G401 (cell line): ENCODE measurements around the gene ZNF526. TPM values are rescaled to one million over a fixed set of nuclear protein-coding genes. Genes with fewer than 3 reads are reported as not detected.
A peak's percentile ranks its signal among the peaks of the same experiment; 100 is the strongest.

ENCODE experiments used
- DNase-seq: peaks from one replicate; pipeline ENCODE4 v3.0.0-alpha.2; 2015; ENCODE audit warnings: low spot score
- in situ Hi-C: cut with HindIII; loops from 2 replicates; pipeline ENCODE4 v1.10.0; 2016; ENCODE audit warnings: low sequenced_read_pairs, mixed read lengths
- total RNA-seq: library from RNA; depleted of rRNA; stranded (reverse); fragments of >200 nt; shearing (Covaris generic); gene quantifications from 2 replicates; pipeline ENCODE4 v1.2.3, GENCODE V29; 2014; rRNA removed

The ZNF526 gene, protein sequence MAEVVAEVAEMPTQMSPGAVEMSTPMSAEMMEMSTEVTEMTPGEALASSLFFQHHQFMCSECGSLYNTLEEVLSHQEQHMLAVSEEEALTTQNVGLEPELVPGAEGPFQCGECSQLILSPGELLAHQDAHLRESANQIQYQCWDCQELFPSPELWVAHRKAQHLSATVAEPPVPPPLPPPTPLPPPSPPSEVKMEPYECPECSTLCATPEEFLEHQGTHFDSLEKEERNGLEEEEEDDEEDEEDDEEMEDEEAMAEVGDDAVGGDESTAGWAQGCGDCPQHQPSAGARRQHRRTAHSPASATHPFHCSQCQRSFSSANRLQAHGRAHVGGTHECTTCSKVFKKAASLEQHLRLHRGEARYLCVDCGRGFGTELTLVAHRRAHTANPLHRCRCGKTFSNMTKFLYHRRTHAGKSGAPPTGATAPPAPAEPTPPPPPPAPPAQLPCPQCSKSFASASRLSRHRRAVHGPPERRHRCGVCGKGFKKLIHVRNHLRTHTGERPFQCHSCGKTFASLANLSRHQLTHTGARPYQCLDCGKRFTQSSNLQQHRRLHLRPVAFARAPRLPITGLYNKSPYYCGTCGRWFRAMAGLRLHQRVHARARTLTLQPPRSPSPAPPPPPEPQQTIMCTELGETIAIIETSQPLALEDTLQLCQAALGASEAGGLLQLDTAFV
- total RNA-seq, result 7.9 and 13.6 TPM in 2 replicates

DNA sequence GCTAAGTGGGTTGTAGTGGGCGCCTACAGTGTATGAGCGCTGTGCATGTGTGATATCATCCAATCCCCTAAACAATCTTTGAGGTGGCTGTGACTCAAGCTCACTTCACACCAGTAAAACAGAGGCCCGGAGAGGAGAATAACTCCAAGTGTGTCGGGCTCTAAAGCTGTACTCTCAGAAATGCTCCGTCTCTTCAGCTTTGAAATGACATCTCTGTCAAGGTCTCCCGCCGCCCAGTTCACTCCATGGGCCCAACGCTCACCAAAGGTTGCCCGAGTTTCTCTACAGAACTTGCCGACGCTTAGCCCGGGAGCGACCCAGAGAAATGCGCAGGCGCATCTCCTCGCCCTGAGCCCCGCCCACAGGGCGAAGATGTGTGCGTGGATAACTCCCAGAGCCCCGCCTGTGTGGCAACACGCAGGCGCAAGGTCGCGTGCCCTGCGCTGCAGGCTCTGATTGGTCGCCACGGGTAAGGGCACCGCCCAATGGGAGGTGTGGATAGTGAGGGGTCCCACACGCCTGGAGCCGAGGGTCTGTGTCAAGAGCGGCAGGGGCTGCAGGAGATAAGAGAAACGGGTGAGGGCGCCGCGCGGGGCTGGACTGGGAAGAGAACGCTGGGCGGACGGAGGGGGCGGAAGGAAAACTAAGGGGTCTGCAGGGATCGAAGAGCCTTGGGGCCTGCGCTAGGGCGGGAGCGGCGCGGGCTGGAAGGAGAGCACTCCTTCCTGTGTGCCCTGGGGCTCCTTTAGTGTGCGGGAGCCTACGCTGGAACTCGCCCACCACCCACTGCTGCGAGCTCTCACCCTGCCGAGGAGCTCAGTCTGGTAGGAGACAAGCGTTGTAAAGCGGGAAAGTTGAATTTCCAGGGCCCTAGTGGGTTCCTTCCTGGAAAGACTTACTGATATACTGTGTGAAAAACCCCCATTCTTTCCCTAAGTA lies at the start of gene ZNF526:
Gene ZNF526, plus strand, starts transcription at position 501 of the 939 bp plus-strand sequence. CDS start 4,092 bp downstream, outside the sequence.
- in situ Hi-C loops, result no loop called here
- peak; percentile 98 for DNase-seq

DNA sequence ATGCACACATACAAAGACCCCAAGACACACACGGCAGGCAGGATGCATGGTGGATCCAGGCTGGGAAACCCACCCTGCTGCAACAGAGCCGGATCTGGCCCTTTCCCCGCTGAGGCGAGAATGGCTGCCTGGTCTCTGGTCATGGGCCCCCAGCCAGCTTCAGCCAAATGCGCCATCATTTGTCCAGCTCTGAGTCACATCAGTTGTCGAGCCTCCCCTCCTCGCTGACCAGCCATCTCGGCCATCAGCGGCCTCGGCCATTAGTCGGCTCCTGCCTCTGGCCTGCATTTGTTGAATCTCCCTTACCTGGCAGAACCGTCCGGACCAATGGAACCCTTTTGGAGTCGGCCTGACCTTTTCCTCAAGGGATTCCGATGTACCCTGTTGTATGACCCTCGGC lies 49.4 kb upstream of the ZNF526 start:
- in situ Hi-C loops, result no loop called here
- peak; percentile 54 for DNase-seq

DNA sequence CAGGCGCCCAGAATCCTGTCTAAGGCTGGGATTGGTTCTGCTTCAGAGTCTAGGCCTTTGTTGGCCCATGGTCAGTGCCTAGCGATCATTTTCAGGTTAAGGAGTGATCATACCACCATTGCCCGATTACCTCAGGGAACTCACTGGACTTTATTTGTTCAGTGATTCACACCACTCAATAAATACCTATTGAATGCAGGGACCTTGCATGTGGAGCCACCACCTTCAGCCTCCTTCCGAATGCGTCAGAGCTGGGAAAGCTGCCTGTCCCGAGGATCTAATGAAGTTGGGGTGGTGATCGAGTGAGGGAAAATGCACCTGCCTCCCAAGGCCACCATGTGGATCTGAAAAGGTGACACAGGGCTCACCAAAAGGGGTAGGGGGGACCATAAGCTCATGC lies 47.9 kb upstream of the ZNF526 start:
- in situ Hi-C loops, result no loop called here
- DNase-seq, result no peak

DNA sequence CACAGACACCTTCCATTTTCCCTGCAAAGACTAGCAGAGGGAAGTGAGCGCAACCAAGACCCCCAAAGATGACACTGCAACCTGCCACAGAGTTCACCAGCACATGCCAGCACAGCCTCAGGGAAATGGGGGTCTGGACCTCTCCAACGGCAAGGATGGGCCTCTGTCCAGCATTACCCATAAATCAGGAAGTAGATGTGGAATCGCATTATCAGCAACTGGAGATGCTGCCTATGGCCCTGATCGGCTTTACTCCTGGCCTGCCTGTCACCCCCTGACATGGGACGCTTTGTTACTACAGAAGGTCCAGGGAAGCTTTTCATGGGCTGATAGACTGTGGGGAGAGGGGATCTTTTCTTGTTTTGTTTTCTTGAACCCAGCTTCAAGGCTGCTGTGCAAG lies 46.4 kb upstream of the ZNF526 start:
- no peak for DNase-seq
- in situ Hi-C loops, result no loop called here

DNA sequence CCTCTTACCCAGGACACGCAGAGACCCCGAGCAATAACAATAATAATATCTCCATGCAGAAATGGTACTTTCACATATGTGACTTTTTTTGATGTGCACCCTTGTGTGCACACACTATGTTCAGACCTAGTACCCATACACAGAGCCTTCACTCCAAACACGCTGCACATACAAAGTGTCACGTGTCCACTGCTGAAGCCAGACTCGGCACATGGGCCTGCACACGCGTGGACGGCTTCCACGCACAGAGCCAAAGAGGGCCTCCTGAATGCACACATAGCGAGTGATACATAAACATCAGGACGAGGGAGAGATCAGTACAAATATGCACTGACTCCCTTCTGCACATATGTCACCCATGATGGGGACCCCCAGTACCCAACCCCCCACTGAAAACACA lies 45.9 kb upstream of the ZNF526 start:
- DNase-seq, result no peak
- in situ Hi-C loops, result no loop called here

DNA sequence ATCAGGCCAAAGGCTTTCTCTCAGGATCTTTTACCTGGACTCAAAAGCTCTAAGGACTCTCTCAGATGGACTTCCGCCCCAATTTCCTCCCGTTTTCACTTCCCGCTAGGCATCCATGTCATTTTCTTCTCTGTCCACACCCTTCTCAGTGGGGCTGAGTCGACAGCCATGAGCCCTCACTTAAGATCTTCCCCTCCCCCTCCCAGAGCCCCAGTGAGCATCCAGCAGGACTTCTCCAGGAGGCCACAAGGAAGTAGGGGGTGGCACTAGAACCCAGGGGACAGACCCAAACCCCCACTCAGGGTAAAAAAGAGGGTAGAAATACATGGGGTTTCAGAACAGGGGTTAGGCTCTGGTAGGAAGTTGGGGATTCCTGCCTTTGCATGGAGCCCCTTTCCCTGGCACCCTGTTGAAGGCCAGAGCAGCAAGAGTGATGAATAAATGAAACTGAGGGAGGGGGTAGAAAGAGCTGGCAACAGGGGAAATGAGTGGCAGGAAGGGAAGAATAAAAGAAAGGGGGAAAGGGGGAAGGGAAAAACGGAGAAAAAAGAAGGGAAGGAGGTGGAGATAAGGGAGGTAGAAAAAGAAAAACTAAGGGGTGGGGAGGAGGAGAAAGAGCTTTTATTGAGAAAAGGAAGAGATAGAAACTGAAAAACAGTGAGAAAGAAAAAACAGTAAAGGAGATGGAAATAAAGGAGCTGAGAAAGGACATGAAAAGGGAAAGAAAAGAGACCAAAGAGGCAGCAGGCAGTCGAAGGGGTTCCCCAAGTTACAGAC lies 45.0 kb upstream of the ZNF526 start:
- peak; percentile 49 for DNase-seq
- in situ Hi-C loops, result no loop called here

DNA sequence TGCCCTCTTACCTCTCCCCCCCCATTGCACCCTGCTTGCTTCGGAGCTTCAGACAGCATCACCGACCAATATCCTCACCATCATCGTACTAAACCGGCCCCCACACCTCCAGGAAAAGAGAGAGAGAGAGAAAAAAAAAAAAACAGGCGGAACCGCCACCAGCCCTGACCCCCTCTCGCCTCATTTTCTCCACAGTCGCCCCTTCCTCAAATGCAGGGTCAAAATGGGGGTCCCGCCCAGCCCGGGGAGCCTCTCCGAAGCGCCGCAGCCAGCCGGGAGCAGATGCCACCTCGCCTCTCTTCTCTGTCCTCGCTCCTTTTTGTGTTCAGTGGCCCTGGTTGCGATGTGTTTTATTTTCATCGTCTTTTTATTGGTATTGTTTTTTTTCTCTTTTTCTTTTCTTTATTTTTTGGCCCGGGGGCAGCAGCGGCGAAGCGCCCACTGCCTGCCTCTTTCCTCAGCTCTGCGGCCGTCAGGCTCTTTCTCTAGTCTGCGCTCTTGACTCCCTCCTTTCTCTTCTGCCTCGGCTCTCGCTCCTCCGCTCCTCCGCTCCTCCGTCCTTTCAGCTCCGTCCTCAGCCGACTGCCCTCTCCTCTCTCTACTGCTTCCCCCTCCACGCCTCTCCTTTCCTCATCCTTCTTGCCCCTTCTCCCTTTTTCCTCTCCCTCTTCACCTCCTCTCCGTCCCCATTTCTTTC lies 44.0 kb upstream of the ZNF526 start:
- in situ Hi-C loops, result no loop called here
- peak; percentile 72 for DNase-seq

DNA sequence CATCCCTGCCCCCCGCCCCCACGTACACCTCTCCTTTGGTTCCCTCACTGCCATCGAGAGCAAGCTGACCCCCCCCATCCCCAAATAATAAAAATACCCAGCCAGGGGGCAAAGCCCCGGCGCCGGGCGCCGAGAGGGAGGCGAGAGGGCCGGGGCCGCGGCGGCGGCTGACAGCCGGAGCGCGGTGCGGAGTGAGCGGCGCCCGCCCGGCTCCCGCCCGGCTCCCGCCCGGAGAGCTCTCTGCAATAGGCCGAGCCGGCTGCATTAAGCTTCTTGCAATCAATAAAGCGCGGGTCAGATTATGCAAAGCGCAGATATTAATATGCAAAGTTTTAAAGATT lies 43.5 kb upstream of the ZNF526 start:
- in situ Hi-C loops, result no loop called here
- DNase-seq, result no peak

DNA sequence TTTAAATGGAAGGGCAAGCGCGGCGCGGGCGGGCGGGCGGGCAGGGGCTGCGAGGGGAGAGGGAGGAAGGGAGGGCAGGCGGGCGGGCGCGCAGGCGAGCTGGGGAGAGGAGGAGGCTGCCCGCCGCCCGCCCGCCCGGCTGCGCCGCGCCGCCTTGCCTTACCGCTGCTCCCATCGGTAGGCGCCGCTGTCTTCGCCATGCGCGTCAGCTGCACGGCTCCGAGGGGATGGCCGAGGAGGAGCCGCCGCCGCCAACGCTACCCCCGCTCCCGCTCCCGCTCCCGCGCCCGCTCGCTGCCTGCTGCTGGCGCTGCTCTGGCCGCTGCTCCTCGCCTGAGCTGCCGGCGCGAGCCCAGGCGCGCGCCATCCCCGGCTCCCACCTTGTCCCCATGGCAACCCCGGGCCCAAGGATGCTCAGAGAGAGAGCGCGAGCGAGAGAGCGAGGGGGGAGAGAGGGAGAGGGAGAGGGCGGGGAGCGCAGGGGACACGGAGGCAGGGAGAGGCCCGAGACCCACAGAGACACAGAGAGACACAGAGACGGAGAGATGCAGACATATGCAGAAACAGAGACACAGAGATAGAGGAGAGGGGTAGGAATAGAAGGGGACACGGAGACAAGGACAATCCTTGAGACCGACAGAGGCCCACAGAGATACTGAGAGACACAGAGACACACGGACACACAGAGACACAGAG lies 43.0 kb upstream of the ZNF526 start:
- in situ Hi-C loops, result no loop called here
- DNase-seq, result peak; percentile 89

DNA sequence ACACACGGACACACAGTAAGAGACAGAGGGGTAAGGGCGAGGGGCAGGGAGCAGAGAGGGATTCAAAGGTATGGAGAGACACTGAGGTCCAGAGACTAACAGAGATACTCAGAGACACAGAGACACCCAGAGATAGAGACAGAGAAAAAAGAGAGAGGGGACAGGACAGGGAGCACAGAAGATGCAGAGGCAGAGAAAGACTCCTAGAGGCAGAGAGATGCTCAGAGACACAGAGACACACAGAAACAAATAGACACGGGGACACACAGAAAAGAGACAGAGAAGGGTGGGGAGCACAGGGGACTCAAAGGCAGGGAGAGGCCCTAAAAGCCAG lies 42.5 kb upstream of the ZNF526 start:
- DNase-seq, result no peak
- in situ Hi-C loops, result no loop called here

DNA sequence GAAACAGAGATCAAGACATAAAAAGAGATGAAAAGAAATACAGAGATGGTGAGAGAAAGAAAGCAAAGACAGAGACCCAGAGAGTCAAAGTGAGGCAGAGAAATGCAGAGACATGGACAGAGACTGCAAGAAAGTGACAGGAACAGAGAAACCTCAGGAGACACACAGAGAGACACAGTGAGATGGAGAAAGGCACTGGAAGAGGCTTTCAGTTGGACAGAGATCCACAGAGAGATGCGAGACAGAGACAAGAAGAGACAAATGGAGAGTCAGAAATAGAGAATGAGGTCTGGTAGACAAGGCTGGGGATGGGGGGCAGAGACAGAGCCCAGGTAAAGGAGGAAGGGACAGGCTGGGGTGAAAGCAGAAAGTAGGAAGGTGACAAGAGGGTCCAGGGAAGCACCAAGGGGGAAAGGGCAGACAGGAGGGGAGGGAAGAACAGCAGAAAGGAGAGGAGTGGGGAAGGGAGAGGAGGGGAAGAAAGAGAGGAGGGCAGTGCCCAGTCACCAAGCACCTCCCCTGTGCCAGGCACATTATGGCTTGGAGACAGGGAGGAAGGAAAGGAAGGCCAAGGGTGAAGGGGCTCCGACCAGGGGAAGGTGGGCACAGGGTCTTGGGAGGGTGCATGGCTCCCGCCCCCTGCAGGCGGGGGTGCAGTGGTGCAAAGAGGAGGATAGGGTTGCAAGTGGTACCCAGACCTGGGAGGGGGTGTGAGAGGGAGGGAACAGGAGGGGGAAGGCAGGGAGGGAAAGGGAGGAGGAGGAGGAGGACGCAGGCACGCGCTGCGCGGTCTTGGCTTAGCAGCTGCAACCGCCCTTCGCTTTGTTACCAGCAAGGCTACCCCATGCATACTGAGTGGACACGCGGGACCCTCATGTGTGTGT lies 41.1 kb upstream of the ZNF526 start:
- in situ Hi-C loops, result no loop called here
- no peak for DNase-seq

DNA sequence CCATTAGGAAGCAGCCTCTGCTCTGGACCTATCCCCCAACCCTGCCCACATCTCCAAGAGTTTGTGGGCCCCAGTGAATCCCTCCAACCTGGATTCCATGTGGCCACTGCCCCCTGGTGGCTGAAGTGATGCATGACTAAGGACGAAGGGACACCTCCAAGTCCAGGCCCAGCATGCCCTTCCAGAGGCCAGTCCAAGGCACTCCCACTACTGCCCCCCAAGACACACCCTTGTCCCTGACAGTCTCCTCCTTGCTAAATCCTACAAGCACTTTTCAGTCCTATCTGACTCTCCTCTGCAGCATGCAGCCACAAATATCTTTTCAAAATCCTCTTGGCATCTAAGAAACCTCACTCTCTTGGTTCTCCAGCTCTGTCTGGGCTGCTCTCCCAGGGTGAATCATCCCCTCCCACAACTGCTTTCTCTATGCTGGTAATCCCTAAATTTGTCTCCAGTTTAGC lies 35.7 kb upstream of the ZNF526 start:
- peak; percentile 89 for DNase-seq
- in situ Hi-C loops, result no loop called here

DNA sequence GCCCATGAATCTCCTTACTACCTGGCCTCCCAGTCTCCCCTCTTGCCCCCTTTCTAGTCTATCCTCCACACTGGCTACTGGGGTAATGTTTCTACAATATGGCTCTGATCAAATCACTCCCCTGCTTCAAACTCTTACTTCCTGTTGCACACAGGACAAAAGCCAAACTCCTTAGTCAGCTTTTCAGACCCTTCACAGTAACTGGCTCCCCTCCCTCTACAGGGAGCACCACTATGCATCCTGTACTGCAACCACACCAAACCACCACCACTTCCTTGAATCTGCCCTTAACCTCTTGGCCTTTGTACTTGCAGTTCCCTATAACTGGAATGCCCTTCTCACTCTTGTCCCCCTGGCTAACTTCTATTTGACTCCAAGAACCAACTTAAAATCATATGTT lies 34.8 kb upstream of the ZNF526 start:
- in situ Hi-C loops, result no loop called here
- no peak for DNase-seq

DNA sequence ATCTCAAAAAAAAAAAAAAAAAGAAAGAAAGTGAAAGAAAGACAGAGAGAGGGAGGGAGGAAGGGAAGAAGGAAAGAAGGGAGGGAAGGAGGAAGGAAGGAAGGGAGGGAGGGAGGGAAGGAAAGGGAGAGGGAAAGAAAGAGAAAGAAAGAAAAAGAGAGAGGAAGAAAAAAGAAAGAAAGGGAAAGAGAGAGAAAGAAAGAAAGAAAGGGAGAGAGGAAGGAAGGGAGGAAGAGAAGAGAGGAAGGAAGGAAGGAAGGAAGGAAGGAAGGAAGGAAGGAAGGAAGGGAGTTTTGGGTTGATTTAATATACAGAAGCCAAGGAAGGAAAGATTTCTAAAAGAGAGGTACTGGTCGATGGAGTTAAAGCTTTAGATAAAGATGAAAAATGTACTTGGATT lies 31.4 kb upstream of the ZNF526 start:
- in situ Hi-C loops, result no loop called here
- no peak for DNase-seq

DNA sequence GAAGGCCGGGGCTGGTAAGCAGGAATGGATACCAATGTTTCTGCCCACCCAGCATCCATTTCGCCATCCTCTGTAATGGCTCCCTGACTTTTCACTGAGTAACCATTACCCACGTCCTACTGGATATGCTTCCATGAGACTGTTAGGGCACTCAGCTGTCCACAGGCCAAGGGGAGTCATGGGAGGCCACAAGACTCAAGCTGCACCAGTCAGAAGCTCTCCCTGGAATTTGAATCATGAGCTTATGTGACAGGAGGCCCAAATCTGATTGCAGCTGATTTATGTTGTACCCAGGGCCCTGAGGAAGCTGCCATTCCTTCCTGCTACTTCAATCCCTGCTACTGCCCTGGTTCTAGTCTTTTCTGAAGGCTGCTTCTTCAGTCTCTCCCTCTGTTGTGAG lies 31.0 kb upstream of the ZNF526 start:
- in situ Hi-C loops, result no loop called here

DNA sequence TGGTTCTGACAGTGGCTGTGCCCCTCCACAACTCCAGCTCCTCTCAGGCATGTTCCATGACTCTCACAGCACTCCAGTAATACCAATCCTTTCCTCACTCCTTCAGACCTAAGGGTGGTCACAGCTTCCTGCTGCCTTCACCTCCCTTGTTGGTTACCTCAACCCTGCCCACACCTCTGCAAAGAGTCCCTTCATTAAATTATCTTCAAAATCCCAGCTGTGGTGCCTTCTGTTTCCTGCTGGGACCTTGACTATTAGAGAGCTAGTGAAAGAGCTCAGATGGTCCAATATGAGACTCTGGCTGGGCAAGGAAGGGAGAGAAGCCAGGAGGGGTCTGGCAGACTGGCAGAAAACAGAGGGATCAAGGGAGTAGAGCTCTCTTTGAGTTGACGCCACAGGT lies 28.8 kb upstream of the ZNF526 start:
- no peak for DNase-seq
- in situ Hi-C loops, result no loop called here

More for the DNA sequence above, 31.0 kb upstream of the ZNF526 start:
- no peak for DNase-seq

DNA sequence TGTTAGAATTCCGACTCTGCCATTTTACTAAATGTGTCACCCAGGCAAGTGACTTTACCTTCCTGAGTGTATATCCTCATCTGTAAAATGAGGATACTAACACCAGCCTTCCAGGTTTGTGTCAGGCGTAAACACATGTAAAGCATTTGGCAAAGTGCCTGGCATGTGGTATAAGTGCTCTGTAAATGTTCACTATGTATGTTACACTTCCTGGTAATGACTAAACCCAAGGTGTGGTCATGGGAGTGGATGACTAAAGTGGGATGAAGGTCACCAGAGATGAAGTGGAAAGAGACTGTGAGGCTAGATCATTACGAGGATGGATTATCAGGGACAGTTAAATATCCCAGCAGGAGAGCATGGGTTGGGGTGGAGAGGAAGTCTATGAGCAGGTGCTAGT lies 28.3 kb upstream of the ZNF526 start:
- in situ Hi-C loops, result no loop called here

More for the DNA sequence above, 28.3 kb upstream of the ZNF526 start:
- no peak for DNase-seq
